ENCODE data around the gene BOD1.

The BOD1 gene

GRCh38 chr5:173611706-173612105 is 4.7 kb downstream of the BOD1 start:
- DNase-seq (ENCODE audit: low read depth), result no peak
- TF ChIP-seq CTCF (IDR thresholded peaks at IDR 0.05; ENCODE audit: low read depth, low read length, missing control alignments), result no peak
- H3K4me3 ChIP-seq (ENCODE audit: low read depth, low read length), result no peak overlapping the region

GRCh38 chr5:173604141-173604540 is 12.3 kb downstream of the BOD1 start:
- TF ChIP-seq CTCF (IDR thresholded peaks at IDR 0.05; ENCODE audit: low read depth, low read length, missing control alignments), result no peak
- H3K4me3 ChIP-seq (ENCODE audit: low read depth, low read length), result no peak overlapping the region
- no peak for DNase-seq (ENCODE audit: low read depth)

- TF ChIP-seq CTCF (IDR thresholded peaks at IDR 0.05; ENCODE audit: low read depth, low read length, missing control alignments), result no peak
- no peak for DNase-seq (ENCODE audit: low read depth)
- H3K4me3 ChIP-seq (ENCODE audit: low read depth, low read length), result no peak overlapping the region
Observed at GRCh38 chr5:173602423-173602822, 14.0 kb downstream of the BOD1 start.

GRCh38 chr5:173598686-173599085 is 17.8 kb downstream of the BOD1 start:
- no peak for DNase-seq (ENCODE audit: low read depth)
- TF ChIP-seq CTCF (IDR thresholded peaks at IDR 0.05; ENCODE audit: low read depth, low read length, missing control alignments), result no peak
- H3K4me3 ChIP-seq (ENCODE audit: low read depth, low read length), result no peak overlapping the region

GRCh38 chr5:173597304-173597703 is 19.1 kb downstream of the BOD1 start:
- TF ChIP-seq CTCF (IDR thresholded peaks at IDR 0.05; ENCODE audit: low read depth, low read length, missing control alignments), result no peak
- no peak for DNase-seq (ENCODE audit: low read depth)

GRCh38 chr5:173595841-173596240 is 20.6 kb downstream of the BOD1 start:
- DNase-seq (ENCODE audit: low read depth), result no peak
- no peak overlapping the region for H3K4me3 ChIP-seq (ENCODE audit: low read depth, low read length)
- TF ChIP-seq CTCF (IDR thresholded peaks at IDR 0.05; ENCODE audit: low read depth, low read length, missing control alignments), result no peak

More at GRCh38 chr5:173597304-173597703, 19.1 kb downstream of the BOD1 start:
- no peak overlapping the region for H3K4me3 ChIP-seq (ENCODE audit: low read depth, low read length)

GRCh38 chr5:173594061-173594460 is 22.4 kb downstream of the BOD1 start:
- DNase-seq (ENCODE audit: low read depth), result no peak
- H3K4me3 ChIP-seq (ENCODE audit: low read depth, low read length), result no peak overlapping the region
- TF ChIP-seq CTCF (IDR thresholded peaks at IDR 0.05; ENCODE audit: low read depth, low read length, missing control alignments), result no peak
